Activated T-helper 17 cell treated with anti-CD3 and anti-CD28 coated beads, Interleukin-2, amount 50 U/mL, for 72 hours (primary cell): Measurements from ENCODE around the gene STIM1. TPM values are rescaled to one million over a fixed set of nuclear protein-coding genes. Genes with fewer than 3 reads are reported as not detected.
"Not testable (repeated sequence)": the region's sequence is repeated elsewhere in the genome, so short reads cannot be mapped to it uniquely, and the experiment has no call there.

ENCODE experiments used
- ATAC-seq: fragments of 150-1000 bp; cut with Tn5 transposase; replicated peaks from 2 replicates; pipeline ENCODE4 v1.10.0; 2021; ENCODE audit warnings: mild to moderate bottlenecking, moderate library complexity
- H3K27ac Mint-ChIP-seq: one replicate; pipeline ENCODE4 v1.8.0; 2022; ENCODE audit warnings: mixed read lengths
- H3K27me3 Mint-ChIP-seq: one replicate; pipeline ENCODE4 v1.8.0; 2022; ENCODE audit warnings: mixed read lengths
- H3K36me3 Mint-ChIP-seq: one replicate; pipeline ENCODE4 v1.8.0; 2022; ENCODE audit warnings: low read depth, mild to moderate bottlenecking, mixed read lengths
- H3K4me1 Mint-ChIP-seq: one replicate; pipeline ENCODE4 v1.8.0; 2022; ENCODE audit warnings: mixed read lengths
- H3K4me3 Mint-ChIP-seq: one replicate; pipeline ENCODE4 v1.8.0; 2022; ENCODE audit warnings: mild to moderate bottlenecking, mixed read lengths
- H3K9me3 Mint-ChIP-seq: one replicate; pipeline ENCODE4 v1.8.0; 2022; ENCODE audit warnings: mixed read lengths
- total RNA-seq, 2 donors: library from RNA; stranded (reverse); gene quantifications; one replicate each; pipeline ENCODE4 v1.2.3, GENCODE V29; 2022

The STIM1 gene
- total RNA-seq, 2 donors from 2014 or later = 68.8 to 82.7 TPM

DNA sequence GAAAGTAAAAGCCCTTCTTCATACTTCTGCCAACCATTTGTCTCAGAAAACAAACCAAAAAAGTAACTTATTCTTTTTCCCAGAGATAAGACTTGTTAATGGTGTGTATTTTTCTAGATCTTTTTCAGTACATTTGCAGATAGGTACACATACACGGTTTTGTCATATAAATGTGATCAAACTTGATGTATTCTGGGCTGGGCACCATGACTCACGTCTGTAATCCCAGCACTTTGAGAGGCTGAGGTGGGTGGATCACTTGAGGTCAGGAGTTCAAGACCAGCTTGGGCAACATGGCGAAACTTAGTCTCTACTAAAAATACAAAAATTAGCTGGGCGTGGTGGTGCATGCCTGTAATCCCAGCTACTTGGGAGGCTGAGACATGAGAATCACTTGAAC lies 274.8 kb downstream of the STIM1 start:
- ATAC-seq, H3K4me1 Mint-ChIP-seq, H3K4me3 Mint-ChIP-seq, H3K27me3 Mint-ChIP-seq, H3K9me3 Mint-ChIP-seq, H3K27ac Mint-ChIP-seq: not testable (repeated sequence)
- H3K36me3 Mint-ChIP-seq = peaks cover 99% of the 10 kb centered on the region

DNA sequence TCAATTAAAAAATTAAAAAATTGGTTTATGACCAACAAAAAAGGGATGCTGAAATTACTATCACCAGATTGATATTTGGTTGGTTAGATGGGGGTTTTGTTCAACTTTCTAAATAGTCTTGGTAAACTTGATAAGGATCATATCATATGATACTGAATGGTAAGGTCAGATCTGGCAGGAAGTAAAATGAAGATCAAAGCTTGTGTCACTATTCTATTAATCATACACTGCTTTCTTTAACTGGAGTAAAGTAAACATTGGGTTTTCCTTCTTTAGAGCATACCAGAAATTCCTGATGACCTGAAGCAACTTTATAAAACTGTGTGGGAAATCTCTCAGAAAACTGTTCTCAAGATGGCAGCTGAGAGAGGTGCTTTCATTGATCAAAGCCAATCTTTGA lies 279.3 kb downstream of the STIM1 start:
- H3K4me1 Mint-ChIP-seq = peaks cover 4% of the 10 kb centered on the region
- H3K9me3 Mint-ChIP-seq = no peaks in the 10 kb centered on the region
- H3K27me3 Mint-ChIP-seq = no peaks in the 10 kb centered on the region
- no peak for ATAC-seq
- H3K27ac Mint-ChIP-seq = no peak overlapping the region
- H3K36me3 Mint-ChIP-seq = peaks cover 91% of the 10 kb centered on the region
- H3K4me3 Mint-ChIP-seq = no peak overlapping the region

DNA sequence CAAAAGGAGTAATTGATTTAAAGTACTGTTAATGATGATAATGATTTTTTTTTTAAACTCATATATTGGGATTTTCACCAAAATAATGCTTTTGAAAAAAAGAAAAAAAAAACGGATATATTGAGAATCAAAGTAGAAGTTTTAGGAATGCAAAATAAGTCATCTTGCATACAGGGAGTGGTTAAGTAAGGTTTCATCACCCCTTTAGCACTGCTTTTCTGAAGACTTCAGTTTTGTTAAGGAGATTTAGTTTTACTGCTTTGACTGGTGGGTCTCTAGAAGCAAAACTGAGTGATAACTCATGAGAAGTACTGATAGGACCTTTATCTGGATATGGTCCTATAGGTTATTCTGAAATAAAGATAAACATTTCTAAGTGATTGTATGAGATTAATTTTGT lies 283.0 kb downstream of the STIM1 start:
- no peak for ATAC-seq
- Mint-ChIP-seq H3K27me3 (no peaks in the 10 kb centered on the region), H3K4me3 (no peak overlapping the region), H3K4me1 (peaks cover 4% of the 10 kb centered on the region), H3K27ac (no peak overlapping the region), H3K9me3 (peaks cover 5% of the 10 kb centered on the region), H3K36me3 (peaks cover 75% of the 10 kb centered on the region)

DNA sequence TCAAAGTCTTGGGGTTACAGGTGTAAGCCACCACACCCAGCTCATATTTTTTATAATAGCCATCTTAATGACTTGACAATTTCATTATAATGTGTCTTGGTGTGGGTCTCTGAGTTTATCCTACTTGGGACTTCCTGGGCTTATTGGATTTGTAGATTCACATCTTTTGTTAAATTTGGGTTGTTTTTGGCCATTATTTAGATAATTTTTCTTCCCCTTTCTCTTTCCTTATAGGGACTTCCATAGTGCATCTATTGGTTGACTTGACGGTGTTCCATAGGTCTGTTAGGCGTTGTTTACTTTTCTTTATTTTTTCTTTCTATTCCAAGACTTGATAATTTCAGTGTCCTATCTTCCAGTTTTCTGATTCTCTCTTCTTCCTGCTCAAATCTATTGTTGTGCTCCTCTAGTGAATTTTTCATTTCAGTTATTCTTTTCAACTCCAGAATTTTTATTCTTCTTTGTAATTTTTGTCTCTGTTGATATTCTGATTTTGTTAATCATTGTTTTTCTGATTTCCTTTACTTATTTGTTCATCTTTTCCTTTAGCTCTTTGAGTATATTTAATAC lies 284.7 kb downstream of the STIM1 start:
- Mint-ChIP-seq H3K9me3 (peaks cover 5% of the 10 kb centered on the region), H3K27me3 (no peaks in the 10 kb centered on the region), H3K27ac (no peak overlapping the region), H3K4me3 (no peak overlapping the region), H3K4me1 (peaks cover 4% of the 10 kb centered on the region), H3K36me3 (peaks cover 58% of the 10 kb centered on the region)
- no peak for ATAC-seq

Other genes with a start within 250 kb of the STIM1 start
- gene ART5, start 213.7 kb upstream of the STIM1 start, total RNA-seq = not detected
- not detected for gene ART1, start 210.5 kb upstream of the STIM1 start, total RNA-seq
- 1 to 10 TPM; 3.0 to 4.6 TPM for gene CHRNA10, start 184.3 kb upstream of the STIM1 start, total RNA-seq
- gene NUP98, start 58.1 kb upstream of the STIM1 start, total RNA-seq = 100 to 1,000 TPM; 126 to 149 TPM
- gene PGAP2, start 47.1 kb upstream of the STIM1 start, total RNA-seq = 10 to 100 TPM; 25.6 to 31.8 TPM
- 100 to 1,000 TPM; 151 to 154 TPM for gene RHOG, start 14.7 kb upstream of the STIM1 start, total RNA-seq
- gene RRM1, start 239.1 kb downstream of the STIM1 start, total RNA-seq = 100 to 1,000 TPM; 193 to 204 TPM